Stimulated activated effector memory CD8-positive, alpha-beta T cell treated with anti-CD3 and anti-CD28 coated beads, Interleukin-12 subunit alpha, Interleukin-12 subunit beta, amount 100 ng/mL, for 72 hours (primary cell): ENCODE data around the gene SPDEF.

Experiments used
- ATAC-seq: fragments of 150-1000 bp; cut with Tn5 transposase; 2 replicates; pipeline ENCODE4 v1.10.0; 2021
- DNase-seq, 2 donors: peaks; one replicate each; pipeline ENCODE4 v3.0.0; 2021 to 2022; ENCODE audit warnings: low spot score in 2 of 2
- H3K27ac Mint-ChIP-seq: one replicate; pipeline ENCODE4 v1.8.0; 2022; ENCODE audit warnings: mild to moderate bottlenecking, mixed read lengths
- H3K36me3 Mint-ChIP-seq: one replicate; pipeline ENCODE4 v1.8.0; 2022; ENCODE audit warnings: mild to moderate bottlenecking, mixed read lengths
- H3K4me1 Mint-ChIP-seq: one replicate; pipeline ENCODE4 v1.8.0; 2022; ENCODE audit warnings: mixed read lengths
- H3K4me3 Mint-ChIP-seq: one replicate; pipeline ENCODE4 v1.8.0; 2022; ENCODE audit warnings: mild to moderate bottlenecking, mixed read lengths
- H3K9me3 Mint-ChIP-seq: one replicate; pipeline ENCODE4 v1.8.0; 2022; ENCODE audit warnings: mixed read lengths

The SPDEF gene

GRCh38 chr6:34556031-34556471, at the start of gene SPDEF:
SPDEF (minus strand) TSS chr6:34556329; CDS start chr6:34544455, 11,874 bp downstream.
- no peak for ATAC-seq
- H3K36me3 Mint-ChIP-seq, result no peaks in the 10 kb centered on the region
- DNase-seq, result no peak
- no peaks in the 10 kb centered on the region for H3K9me3 Mint-ChIP-seq
- H3K27ac Mint-ChIP-seq, result no peak within 1 kb of the TSS
- H3K4me3 Mint-ChIP-seq, result no peak within 1 kb of the TSS
- H3K4me1 Mint-ChIP-seq, result no peaks in the 10 kb centered on the region

DNA sequence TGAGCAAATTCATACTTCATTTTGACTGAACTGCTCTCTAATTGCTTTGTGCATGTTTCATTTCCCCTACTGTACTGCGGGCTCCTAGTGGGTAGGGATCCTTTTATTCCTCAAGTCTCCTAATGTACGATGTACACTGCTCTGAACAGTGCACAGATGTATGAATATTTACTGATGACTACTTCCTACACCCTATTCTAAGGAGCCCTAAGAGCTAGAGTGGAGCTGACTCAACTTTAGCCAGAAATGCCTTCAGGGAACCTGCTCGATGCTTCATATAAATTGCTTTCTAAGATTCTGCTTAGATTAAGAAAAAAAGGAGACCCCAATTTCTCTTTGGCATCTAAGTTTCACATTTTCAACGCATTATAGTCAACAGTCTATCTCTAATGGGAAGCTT, 47.6 kb upstream of the SPDEF start:
- Mint-ChIP-seq H3K27ac (no peak overlapping the region), H3K36me3 (peaks cover 43% of the 10 kb centered on the region), H3K9me3 (no peaks in the 10 kb centered on the region), H3K4me1 (peaks cover 21% of the 10 kb centered on the region), H3K4me3 (no peak overlapping the region)
- ATAC-seq (no peak), DNase-seq (no peak)

GRCh38 chr6:34602318-34603111, 46.4 kb upstream of the SPDEF start:
- H3K36me3 Mint-ChIP-seq, result peaks cover 41% of the 10 kb centered on the region
- no peak overlapping the region for H3K4me3 Mint-ChIP-seq
- H3K27ac Mint-ChIP-seq, result no peak overlapping the region
- no peaks in the 10 kb centered on the region for H3K9me3 Mint-ChIP-seq
- ATAC-seq (no peak), DNase-seq (no peak)
- peaks cover 33% of the 10 kb centered on the region for H3K4me1 Mint-ChIP-seq

- DNase-seq (no peak), ATAC-seq (no peak)
- H3K27ac Mint-ChIP-seq, result peak overlapping the region; percentile 54
- H3K9me3 Mint-ChIP-seq, result no peaks in the 10 kb centered on the region
- no peak overlapping the region for H3K4me3 Mint-ChIP-seq
- peaks cover 33% of the 10 kb centered on the region for H3K36me3 Mint-ChIP-seq
- H3K4me1 Mint-ChIP-seq, result peaks cover 39% of the 10 kb centered on the region
Measured at GRCh38 chr6:34601706-34602105, 45.6 kb upstream of the SPDEF start.

DNA sequence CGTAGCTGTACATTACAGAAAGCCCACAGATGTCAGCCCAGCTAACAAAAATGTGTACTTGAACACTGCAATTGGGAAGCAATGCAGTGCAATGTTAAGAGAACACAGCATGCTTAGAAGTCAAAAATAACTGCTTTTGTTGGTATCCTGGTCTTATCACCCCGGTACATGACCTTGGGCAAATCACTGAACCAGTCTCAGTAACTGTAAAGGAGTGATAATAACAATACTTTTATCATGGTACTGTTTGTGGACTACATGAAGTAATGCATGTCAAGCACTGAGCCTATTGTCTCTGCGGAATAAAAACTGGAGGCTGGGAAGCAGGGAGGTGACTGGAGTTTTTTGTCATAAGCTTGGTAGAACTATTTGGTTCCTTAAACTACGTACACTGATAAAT, 44.7 kb upstream of the SPDEF start:
- Mint-ChIP-seq H3K4me3 (no peak overlapping the region), H3K36me3 (peaks cover 24% of the 10 kb centered on the region), H3K27ac (no peak overlapping the region), H3K4me1 (peaks cover 44% of the 10 kb centered on the region), H3K9me3 (no peaks in the 10 kb centered on the region)
- no peak for ATAC-seq
- DNase-seq, result no peak

DNA sequence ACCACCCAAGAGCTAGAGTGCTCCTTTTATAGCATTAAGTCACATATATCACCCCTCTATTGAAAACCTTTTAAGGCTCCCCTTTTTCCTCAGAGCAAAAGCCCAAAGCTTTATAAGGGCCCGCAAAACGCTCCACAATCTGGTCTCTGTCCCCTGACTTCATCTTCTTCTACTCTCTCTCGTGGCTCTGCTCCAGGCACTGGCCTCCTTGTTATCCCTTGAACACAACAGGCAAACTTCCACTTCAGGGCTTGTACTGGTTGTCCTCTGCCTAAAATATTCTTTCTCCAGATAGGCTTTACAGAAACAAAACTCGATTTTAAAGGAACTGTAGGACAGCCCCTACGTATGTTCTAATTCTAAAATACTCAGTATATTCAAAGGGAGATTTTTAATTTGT, 44.0 kb upstream of the SPDEF start:
- DNase-seq (no peak), ATAC-seq (no peak)
- Mint-ChIP-seq H3K4me3 (no peak overlapping the region), H3K4me1 (peaks cover 47% of the 10 kb centered on the region), H3K27ac (peak overlapping the region; percentile 38), H3K9me3 (no peaks in the 10 kb centered on the region), H3K36me3 (peaks cover 17% of the 10 kb centered on the region)

DNA sequence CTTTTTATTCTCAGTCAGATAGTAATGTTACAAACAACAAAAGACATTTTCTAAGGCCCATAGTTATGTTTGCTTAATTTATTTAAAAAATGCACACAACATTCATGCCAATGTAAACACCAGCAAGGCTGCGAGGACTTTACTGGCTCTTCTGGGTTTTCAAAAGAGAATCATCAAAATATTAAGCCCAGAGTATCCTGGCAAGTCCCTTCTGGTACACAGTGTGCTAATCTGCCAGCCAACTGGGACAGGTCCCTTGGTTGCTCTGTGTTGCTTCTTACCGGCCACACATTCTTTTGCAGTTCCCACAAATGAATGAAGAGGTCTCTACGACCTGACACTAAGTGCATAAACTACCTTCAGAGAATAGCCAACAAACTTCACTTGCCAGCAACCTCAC, 42.6 kb upstream of the SPDEF start:
- ATAC-seq (no peak), DNase-seq (no peak)
- Mint-ChIP-seq H3K9me3 (no peaks in the 10 kb centered on the region), H3K4me1 (peaks cover 47% of the 10 kb centered on the region), H3K27ac (peak overlapping the region; percentile 18), H3K36me3 (peaks cover 9% of the 10 kb centered on the region), H3K4me3 (no peak overlapping the region)

- Mint-ChIP-seq H3K4me1 (peaks cover 47% of the 10 kb centered on the region), H3K9me3 (no peaks in the 10 kb centered on the region), H3K36me3 (peaks cover 12% of the 10 kb centered on the region), H3K27ac (peak overlapping the region; percentile 18), H3K4me3 (no peak overlapping the region)
- ATAC-seq (no peak), DNase-seq (no peak)
Measured at GRCh38 chr6:34597605-34598353, 41.6 kb upstream of the SPDEF start.

- Mint-ChIP-seq H3K4me1 (peaks cover 52% of the 10 kb centered on the region), H3K36me3 (peaks cover 16% of the 10 kb centered on the region), H3K9me3 (no peaks in the 10 kb centered on the region), H3K4me3 (no peak overlapping the region), H3K27ac (peak overlapping the region; percentile 2)
- DNase-seq (no peak), ATAC-seq (no peak)
Measured at GRCh38 chr6:34596798-34597197, 40.7 kb upstream of the SPDEF start.

DNA sequence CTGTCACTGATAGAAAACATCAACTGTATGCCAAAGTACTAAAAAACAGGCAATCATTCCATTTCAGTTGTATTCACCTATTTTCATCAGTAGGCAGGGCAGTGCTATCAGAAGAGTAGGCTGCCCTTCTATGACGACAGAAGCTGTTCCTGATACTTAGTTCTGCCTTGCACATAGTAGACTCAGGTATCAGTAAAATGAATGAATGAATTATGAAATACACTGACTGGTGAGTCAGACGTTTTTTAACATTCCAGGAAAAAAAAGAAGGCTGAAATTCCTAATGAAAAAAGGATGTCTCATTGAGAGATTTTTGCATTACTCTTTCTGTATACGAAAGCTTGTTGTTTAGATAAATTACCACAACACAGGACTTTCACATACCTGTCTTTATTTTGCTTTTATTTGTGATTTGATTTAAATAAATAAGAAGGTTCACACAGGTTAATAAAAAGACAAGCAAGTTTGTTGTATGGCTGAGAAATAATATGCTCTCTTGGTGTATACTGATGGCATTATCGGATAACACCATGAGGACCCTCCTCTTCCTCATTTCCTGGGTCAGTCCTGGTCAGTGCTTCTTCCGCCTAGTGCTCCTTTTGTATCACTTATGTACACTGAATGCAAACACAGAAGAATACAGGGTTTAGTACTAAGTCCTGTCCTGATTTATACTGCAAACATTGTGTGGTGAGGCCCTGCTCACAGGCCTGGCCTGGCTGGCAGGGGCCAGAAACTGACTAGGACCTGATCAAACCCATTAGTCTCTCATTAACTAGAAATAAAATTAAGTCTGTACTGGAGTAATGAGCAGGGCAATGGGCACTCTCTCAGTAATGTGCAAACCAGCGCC, 39.4 kb upstream of the SPDEF start:
- Mint-ChIP-seq H3K9me3 (no peaks in the 10 kb centered on the region), H3K27ac (peak overlapping the region; percentile 58)
- DNase-seq, result no peak

DNA sequence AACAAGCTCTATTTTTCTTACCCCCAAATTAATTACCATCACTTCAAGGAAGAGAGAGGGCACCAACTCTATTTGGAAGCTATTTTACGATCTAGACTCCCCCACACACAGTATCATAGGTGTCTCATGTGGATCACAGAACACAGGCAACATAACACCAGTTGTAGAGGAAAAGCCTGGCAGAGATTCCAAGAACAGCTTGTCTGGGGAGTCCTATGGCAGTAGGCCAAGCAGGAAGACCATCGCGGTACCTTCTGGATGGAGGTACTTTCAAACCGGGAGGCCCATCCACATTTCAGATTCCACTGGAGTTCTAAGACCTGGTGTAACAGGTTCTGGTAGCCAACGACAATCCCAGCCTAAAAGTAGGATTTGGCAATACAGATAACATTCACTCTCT, 37.6 kb upstream of the SPDEF start:
- ATAC-seq (no peak), DNase-seq (no peak)
- H3K36me3 Mint-ChIP-seq, result peaks cover 38% of the 10 kb centered on the region
- H3K4me1 Mint-ChIP-seq, result peaks cover 37% of the 10 kb centered on the region
- no peak overlapping the region for H3K4me3 Mint-ChIP-seq
- H3K27ac Mint-ChIP-seq, result no peak overlapping the region
- H3K9me3 Mint-ChIP-seq, result no peaks in the 10 kb centered on the region

More for the DNA sequence above, 39.4 kb upstream of the SPDEF start:
- Mint-ChIP-seq H3K4me3 (no peak overlapping the region), H3K36me3 (peaks cover 21% of the 10 kb centered on the region), H3K4me1 (peaks cover 48% of the 10 kb centered on the region)
- ATAC-seq, result no peak

- H3K36me3 Mint-ChIP-seq, result peaks cover 47% of the 10 kb centered on the region
- H3K4me1 Mint-ChIP-seq, result peaks cover 31% of the 10 kb centered on the region
- ATAC-seq (no peak), DNase-seq (no peak)
- H3K4me3 Mint-ChIP-seq, result no peak overlapping the region
- H3K27ac Mint-ChIP-seq, result no peak overlapping the region
- no peaks in the 10 kb centered on the region for H3K9me3 Mint-ChIP-seq
Measured at GRCh38 chr6:34592208-34592952, 36.3 kb upstream of the SPDEF start.

- Mint-ChIP-seq H3K4me1 (peaks cover 27% of the 10 kb centered on the region), H3K36me3 (peaks cover 65% of the 10 kb centered on the region), H3K27ac (peak overlapping the region; percentile 8), H3K4me3 (no peak overlapping the region), H3K9me3 (no peaks in the 10 kb centered on the region)
- ATAC-seq (no peak), DNase-seq (no peak)
Measured at GRCh38 chr6:34589691-34590090, 33.6 kb upstream of the SPDEF start.

DNA sequence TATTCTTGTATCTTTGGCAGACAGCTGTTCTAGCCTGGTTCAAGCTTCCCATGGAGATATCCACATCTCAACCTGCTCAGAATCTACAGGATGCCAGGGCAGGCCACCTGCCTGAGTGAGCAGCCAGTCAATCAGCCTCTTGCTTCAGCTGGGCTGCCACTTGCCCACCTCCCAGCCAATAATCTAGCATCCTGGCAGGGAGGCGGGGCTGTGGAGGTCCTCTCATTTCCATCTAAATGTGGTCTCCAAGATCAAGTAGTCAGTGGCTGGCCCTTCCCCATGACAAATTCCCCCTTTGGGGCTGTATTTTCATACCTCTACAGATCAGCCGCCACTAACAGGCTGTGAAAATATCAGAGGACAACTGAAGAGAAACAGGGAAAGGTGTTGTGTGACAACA, 33.0 kb upstream of the SPDEF start:
- Mint-ChIP-seq H3K9me3 (no peaks in the 10 kb centered on the region), H3K4me1 (peaks cover 30% of the 10 kb centered on the region), H3K36me3 (peaks cover 65% of the 10 kb centered on the region), H3K27ac (no peak overlapping the region), H3K4me3 (no peak overlapping the region)
- DNase-seq (no peak), ATAC-seq (no peak)

GRCh38 chr6:34587851-34588250, 31.7 kb upstream of the SPDEF start:
- peaks cover 58% of the 10 kb centered on the region for H3K36me3 Mint-ChIP-seq

More at GRCh38 chr6:34587851-34588250, 31.7 kb upstream of the SPDEF start:
- no peak for ATAC-seq
- Mint-ChIP-seq H3K9me3 (no peaks in the 10 kb centered on the region), H3K4me1 (peaks cover 30% of the 10 kb centered on the region), H3K27ac (no peak overlapping the region), H3K4me3 (no peak overlapping the region)
- DNase-seq, result no peak
